ENCODE measurements around the gene MCU.
"Not testable (repeated sequence)": the region's sequence is repeated elsewhere in the genome, so short reads cannot be mapped to it uniquely, and the experiment has no call there.

The MCU gene

GRCh38 chr10:72695496-72695895 lies 3.6 kb downstream of the MCU start:
- Histone ChIP-seq H3K9me3 (ENCODE audit: control insufficient read depth, low read length) (no peaks in the 10 kb centered on the region), H3K4me1 (ENCODE audit: control insufficient read depth, insufficient read depth, low read length) (peaks cover 5% of the 10 kb centered on the region), H3K27ac (ENCODE audit: insufficient read depth, low read depth, low read length, poor library complexity, severe bottlenecking) (no peak overlapping the region), H3K27me3 (ENCODE audit: control insufficient read depth, insufficient read depth, low read length, poor library complexity, severe bottlenecking) (no peaks in the 10 kb centered on the region), H3K4me3 (ENCODE audit: insufficient read depth, low read depth, low read length) (no peak overlapping the region), H3K36me3 (ENCODE audit: control insufficient read depth, insufficient read depth, low read length) (no peaks in the 10 kb centered on the region)
- WGBS, 2 experiments: 90 to 92% methylated on average over 2 to 3 of the region's 3 CpGs

DNA sequence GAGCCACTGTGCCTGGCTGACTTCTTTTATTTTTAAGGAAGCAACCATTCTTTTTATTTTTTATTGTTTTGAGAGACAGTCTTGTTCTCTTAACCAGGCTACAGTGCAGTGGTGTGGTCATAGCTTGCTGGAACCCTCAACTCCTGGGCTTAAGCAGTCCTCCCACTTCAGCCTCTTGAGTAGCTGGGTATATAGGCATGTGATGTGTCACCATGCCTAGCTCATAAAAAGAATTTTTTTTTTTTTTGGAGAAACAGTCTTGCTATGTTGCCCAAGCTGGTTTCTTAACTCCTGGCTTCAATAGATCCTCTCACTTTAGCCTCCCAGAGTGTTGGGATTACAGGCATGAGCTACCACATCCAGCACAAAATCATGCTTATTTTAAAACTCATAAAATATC lies 5.8 kb downstream of the MCU start:
- Histone ChIP-seq H3K27ac (ENCODE audit: insufficient read depth, low read depth, low read length, poor library complexity, severe bottlenecking) (no peak overlapping the region), H3K9me3 (ENCODE audit: control insufficient read depth, low read length) (no peaks in the 10 kb centered on the region), H3K36me3 (ENCODE audit: control insufficient read depth, insufficient read depth, low read length) (no peaks in the 10 kb centered on the region), H3K4me3 (ENCODE audit: insufficient read depth, low read depth, low read length) (no peak overlapping the region), H3K4me1 (ENCODE audit: control insufficient read depth, insufficient read depth, low read length) (peaks cover 5% of the 10 kb centered on the region), H3K27me3 (ENCODE audit: control insufficient read depth, insufficient read depth, low read length, poor library complexity, severe bottlenecking) (no peaks in the 10 kb centered on the region)

DNA sequence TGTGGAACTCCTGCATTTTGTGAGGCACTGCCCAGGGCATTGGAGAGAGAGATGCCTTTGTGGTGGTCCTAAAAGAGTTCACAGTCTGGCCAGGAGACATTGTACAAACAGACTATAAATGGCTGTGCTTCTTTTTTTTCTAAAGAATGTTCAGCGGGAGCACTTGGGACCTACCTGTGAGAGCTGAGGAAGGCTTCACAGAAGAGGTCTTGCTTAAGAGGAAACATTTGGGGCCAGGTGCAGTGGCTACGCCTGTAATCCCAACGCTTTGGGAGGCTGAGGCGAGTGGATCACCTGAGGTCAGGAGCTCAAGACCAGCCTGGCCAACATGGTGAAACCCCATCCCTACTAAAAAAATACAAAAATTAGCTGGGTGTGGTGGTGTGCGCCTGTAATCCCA lies 10.5 kb downstream of the MCU start:
- H3K4me1 ChIP-seq (ENCODE audit: control insufficient read depth, insufficient read depth, low read length); H3K9me3 ChIP-seq (ENCODE audit: control insufficient read depth, low read length); H3K27ac ChIP-seq (ENCODE audit: insufficient read depth, low read depth, low read length, poor library complexity, severe bottlenecking); H3K27me3 ChIP-seq (ENCODE audit: control insufficient read depth, insufficient read depth, low read length, poor library complexity, severe bottlenecking); H3K4me3 ChIP-seq (ENCODE audit: insufficient read depth, low read depth, low read length); H3K36me3 ChIP-seq (ENCODE audit: control insufficient read depth, insufficient read depth, low read length): not testable (repeated sequence)
- WGBS, 2 experiments: 82 to 91% methylated on average over 5 of the region's 5 CpGs

DNA sequence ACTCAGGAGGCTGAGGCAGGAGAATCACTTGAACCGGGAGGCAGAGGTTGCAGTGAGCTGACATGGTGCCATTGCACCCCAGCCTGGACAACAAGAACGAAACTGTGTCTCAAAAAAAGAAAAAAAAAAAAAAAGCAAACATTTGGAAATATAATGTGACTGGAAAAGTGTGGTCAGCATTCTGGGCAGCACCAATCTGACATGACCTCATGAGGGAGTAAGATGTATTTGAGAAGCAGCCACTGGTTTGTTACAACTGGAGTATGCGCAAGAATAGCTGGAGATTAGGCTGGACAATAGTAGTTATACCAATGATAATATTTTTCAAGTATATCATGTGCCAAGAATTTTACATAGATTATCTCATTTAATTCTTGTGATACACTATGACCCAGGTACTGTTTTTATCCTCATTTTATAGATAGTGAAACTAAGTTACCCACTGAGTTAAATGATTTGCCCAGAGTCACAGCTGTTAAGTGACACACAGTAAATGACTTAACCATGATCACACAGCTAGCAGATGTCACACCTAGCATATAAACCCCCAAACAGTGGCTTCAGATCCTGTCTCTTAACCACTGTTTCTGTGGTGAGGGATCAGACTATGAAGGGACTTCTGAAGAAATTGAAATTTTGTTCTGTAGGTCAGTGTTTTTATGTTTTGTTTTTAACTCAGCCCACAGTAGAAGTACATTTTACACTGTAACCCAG lies 11.1 kb downstream of the MCU start:
- 95 to 96% methylated on average over 2 to 3 of the region's 3 CpGs for WGBS, 2 experiments
- Histone ChIP-seq H3K4me1 (ENCODE audit: control insufficient read depth, insufficient read depth, low read length) (no peaks in the 10 kb centered on the region), H3K9me3 (ENCODE audit: control insufficient read depth, low read length) (no peaks in the 10 kb centered on the region), H3K27me3 (ENCODE audit: control insufficient read depth, insufficient read depth, low read length, poor library complexity, severe bottlenecking) (no peaks in the 10 kb centered on the region), H3K36me3 (ENCODE audit: control insufficient read depth, insufficient read depth, low read length) (no peaks in the 10 kb centered on the region), H3K27ac (ENCODE audit: insufficient read depth, low read depth, low read length, poor library complexity, severe bottlenecking) (no peak overlapping the region), H3K4me3 (ENCODE audit: insufficient read depth, low read depth, low read length) (no peak overlapping the region)

DNA sequence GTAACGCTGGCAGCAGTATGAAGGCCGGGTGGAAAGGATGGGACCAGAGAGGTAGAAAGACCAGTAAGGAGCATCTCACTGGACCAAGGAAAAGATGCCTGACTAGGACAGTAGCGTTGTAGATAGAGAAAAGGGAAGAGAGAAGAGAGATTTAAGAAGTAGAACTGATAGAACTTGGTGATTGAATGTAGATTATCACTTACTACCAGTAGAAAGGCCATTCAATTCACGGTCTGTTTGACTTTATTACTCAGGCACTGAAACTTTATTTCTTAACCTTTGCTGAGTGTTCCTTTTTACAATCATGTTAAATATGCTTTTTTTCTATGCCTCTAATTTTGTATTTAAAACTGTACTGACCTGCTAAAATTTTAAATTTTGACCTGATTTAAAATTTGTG lies 12.2 kb downstream of the MCU start:
- Histone ChIP-seq H3K9me3 (ENCODE audit: control insufficient read depth, low read length) (no peaks in the 10 kb centered on the region), H3K36me3 (ENCODE audit: control insufficient read depth, insufficient read depth, low read length) (no peaks in the 10 kb centered on the region), H3K27me3 (ENCODE audit: control insufficient read depth, insufficient read depth, low read length, poor library complexity, severe bottlenecking) (no peaks in the 10 kb centered on the region), H3K4me1 (ENCODE audit: control insufficient read depth, insufficient read depth, low read length) (no peaks in the 10 kb centered on the region), H3K4me3 (ENCODE audit: insufficient read depth, low read depth, low read length) (no peak overlapping the region), H3K27ac (ENCODE audit: insufficient read depth, low read depth, low read length, poor library complexity, severe bottlenecking) (no peak overlapping the region)
- WGBS, 2 experiments: 92 to 93% methylated on average over 3 to 4 of the region's 4 CpGs

GRCh38 chr10:72709041-72709440 lies 17.1 kb downstream of the MCU start:
- Histone ChIP-seq H3K4me3 (ENCODE audit: insufficient read depth, low read depth, low read length) (no peak overlapping the region), H3K9me3 (ENCODE audit: control insufficient read depth, low read length) (no peaks in the 10 kb centered on the region), H3K36me3 (ENCODE audit: control insufficient read depth, insufficient read depth, low read length) (no peaks in the 10 kb centered on the region), H3K27me3 (ENCODE audit: control insufficient read depth, insufficient read depth, low read length, poor library complexity, severe bottlenecking) (no peaks in the 10 kb centered on the region), H3K4me1 (ENCODE audit: control insufficient read depth, insufficient read depth, low read length) (no peaks in the 10 kb centered on the region), H3K27ac (ENCODE audit: insufficient read depth, low read depth, low read length, poor library complexity, severe bottlenecking) (no peak overlapping the region)
- WGBS, 2 experiments: 93% methylated on average over 1 of the region's 1 CpG; no CpG with 5 or more reads in 1 of the 2 experiments

DNA sequence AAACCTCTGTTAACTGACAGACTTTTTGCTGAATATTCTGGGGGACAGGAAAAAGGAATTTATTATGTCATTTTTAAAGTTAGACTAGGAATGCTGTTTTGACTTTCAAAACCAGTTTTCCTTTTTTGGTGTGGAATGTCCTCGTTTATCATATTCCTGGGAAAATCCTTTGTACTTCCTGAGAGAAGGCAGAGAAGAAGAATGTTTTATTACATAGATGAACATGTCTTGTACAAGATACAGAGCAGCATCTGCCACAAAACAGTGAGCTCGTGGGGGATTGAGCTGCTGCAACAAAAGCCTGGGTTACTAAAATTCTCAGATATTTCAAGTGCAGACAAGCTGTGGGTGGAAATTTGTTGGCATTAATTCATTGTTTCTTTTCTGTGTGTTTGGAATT lies 20.2 kb downstream of the MCU start:
- Histone ChIP-seq H3K27ac (ENCODE audit: insufficient read depth, low read depth, low read length, poor library complexity, severe bottlenecking) (no peak overlapping the region), H3K27me3 (ENCODE audit: control insufficient read depth, insufficient read depth, low read length, poor library complexity, severe bottlenecking) (no peaks in the 10 kb centered on the region), H3K36me3 (ENCODE audit: control insufficient read depth, insufficient read depth, low read length) (no peaks in the 10 kb centered on the region), H3K4me3 (ENCODE audit: insufficient read depth, low read depth, low read length) (no peak overlapping the region), H3K4me1 (ENCODE audit: control insufficient read depth, insufficient read depth, low read length) (no peaks in the 10 kb centered on the region), H3K9me3 (ENCODE audit: control insufficient read depth, low read length) (no peaks in the 10 kb centered on the region)
- WGBS, 2 experiments: 83 to 84% methylated on average over 2 of the region's 2 CpGs

DNA sequence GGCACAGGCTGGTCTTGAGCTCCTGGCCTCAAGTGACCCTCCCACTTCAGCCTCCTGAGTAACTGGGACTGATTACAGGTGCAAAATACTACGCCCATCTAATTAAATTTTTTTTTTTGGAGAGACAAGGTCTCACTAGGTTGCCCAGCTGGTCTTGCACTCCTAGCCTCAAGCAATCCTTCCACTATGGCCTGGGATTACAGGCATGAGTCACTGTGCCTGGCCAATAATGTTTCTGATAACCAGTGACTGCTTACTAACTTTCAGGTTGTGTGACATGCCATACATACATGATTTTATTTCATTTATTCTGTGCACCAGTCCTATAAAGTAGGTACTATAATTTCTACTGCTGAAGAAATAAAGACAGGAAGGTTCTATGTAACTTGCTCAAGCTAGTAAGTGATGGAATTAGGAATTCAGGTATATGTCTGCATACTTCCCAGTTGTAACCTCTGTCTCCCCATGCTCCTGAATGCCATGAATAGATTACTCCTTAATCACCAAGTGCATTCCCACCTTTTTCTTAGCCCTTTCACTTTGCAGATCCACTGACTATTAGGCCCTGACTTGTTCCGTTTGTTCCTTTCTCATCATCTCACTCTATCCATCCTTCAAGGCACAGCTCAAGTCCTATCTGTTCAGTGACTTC lies 28.1 kb downstream of the MCU start:
- WGBS, 2 experiments: 88 to 89% methylated on average over 2 of the region's 2 CpGs

DNA sequence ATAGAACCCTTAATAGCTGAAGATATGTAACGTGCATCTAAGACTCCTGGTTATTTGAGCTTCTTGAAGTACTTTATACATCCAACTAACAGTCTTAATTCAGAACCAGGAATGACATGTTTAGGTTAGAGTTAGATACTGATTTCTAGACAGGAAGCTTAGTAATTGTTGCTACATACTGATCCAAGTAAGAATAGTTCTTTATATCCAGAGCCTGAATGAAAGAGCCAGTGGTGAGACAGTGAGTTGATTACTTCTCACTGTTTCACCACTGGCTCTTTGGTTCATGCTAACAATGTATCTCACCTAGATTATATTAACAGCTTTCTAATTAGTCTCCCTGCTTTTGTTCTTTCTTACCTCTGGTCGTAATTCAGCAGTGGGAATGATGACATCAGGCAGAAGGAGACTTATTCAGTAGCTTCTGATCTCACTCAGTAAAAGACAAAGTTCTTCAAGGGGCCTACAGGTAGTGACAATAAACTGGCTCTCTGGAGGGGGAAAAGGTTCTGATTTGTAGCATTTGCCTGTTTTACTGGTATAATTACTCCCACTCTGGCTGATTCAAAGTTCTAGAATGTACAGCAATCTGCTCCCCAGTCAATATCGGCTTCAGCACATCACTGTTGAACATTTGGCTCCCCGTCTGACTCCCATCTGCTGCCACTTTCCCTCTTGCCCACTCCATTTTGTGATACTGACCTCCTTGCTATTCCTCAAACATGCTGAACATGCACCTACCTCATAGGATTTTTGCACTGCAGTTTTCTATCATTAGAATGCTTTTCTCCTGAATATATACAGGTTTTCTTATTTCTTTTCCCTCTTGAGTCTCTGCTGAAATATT lies 29.1 kb downstream of the MCU start:
- Histone ChIP-seq H3K4me3 (ENCODE audit: insufficient read depth, low read depth, low read length) (no peak overlapping the region), H3K27ac (ENCODE audit: insufficient read depth, low read depth, low read length, poor library complexity, severe bottlenecking) (no peak overlapping the region), H3K9me3 (ENCODE audit: control insufficient read depth, low read length) (no peaks in the 10 kb centered on the region), H3K4me1 (ENCODE audit: control insufficient read depth, insufficient read depth, low read length) (no peaks in the 10 kb centered on the region), H3K36me3 (ENCODE audit: control insufficient read depth, insufficient read depth, low read length) (no peaks in the 10 kb centered on the region), H3K27me3 (ENCODE audit: control insufficient read depth, insufficient read depth, low read length, poor library complexity, severe bottlenecking) (no peaks in the 10 kb centered on the region)
- WGBS, 2 experiments: 90 to 93% methylated on average over 3 to 4 of the region's 4 CpGs

More for the DNA sequence above, 28.1 kb downstream of the MCU start:
- Histone ChIP-seq H3K36me3 (ENCODE audit: control insufficient read depth, insufficient read depth, low read length) (no peaks in the 10 kb centered on the region), H3K4me1 (ENCODE audit: control insufficient read depth, insufficient read depth, low read length) (no peaks in the 10 kb centered on the region), H3K9me3 (ENCODE audit: control insufficient read depth, low read length) (no peaks in the 10 kb centered on the region), H3K4me3 (ENCODE audit: insufficient read depth, low read depth, low read length) (no peak overlapping the region), H3K27me3 (ENCODE audit: control insufficient read depth, insufficient read depth, low read length, poor library complexity, severe bottlenecking) (no peaks in the 10 kb centered on the region), H3K27ac (ENCODE audit: insufficient read depth, low read depth, low read length, poor library complexity, severe bottlenecking) (no peak overlapping the region)

DNA sequence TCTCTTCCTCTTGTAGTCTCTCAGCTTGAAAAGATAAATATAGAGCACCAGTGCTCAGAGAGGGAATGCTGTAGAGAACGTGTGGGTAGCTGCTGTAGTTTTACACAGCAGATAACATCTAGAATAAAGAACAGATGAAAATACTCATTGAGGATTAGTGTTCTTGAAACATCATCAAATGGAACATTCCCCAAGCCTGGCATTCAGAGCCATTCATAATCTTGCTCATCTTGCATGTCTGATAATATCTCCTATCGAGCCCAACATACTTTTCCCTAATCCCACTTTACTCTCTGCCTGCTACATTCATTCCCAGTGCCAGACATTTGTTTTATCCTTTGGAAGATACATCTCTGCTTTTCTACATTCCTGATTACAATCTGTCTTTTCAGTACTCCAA lies 35.2 kb downstream of the MCU start:
- H3K4me1 ChIP-seq (ENCODE audit: control insufficient read depth, insufficient read depth, low read length): no peaks in the 10 kb centered on the region
- H3K9me3 ChIP-seq (ENCODE audit: control insufficient read depth, low read length): no peaks in the 10 kb centered on the region
- WGBS, 2 experiments: 69 to 88% methylated on average over 1 to 2 of the region's 2 CpGs
- H3K27me3 ChIP-seq (ENCODE audit: control insufficient read depth, insufficient read depth, low read length, poor library complexity, severe bottlenecking): no peaks in the 10 kb centered on the region
- H3K4me3 ChIP-seq (ENCODE audit: insufficient read depth, low read depth, low read length): no peak overlapping the region
- no peaks in the 10 kb centered on the region for H3K36me3 ChIP-seq (ENCODE audit: control insufficient read depth, insufficient read depth, low read length)
- no peak overlapping the region for H3K27ac ChIP-seq (ENCODE audit: insufficient read depth, low read depth, low read length, poor library complexity, severe bottlenecking)

Measured in ectodermal cell (in vitro differentiated cells).